GM18517 (cell line): Measurements from ENCODE around the gene CLCN6.

Experiments used
- ATAC-seq: cut with Tn5 transposase; IDR thresholded peaks from one replicate; pipeline ENCODE4 v1.9.1; 2021; ENCODE audit warnings: mild to moderate bottlenecking, moderate library complexity; ENCODE audit not compliant: unreplicated experiment

The CLCN6 gene

GRCh38 chr1:11823366-11824137 is 17.6 kb downstream of the CLCN6 start:
- no peak for ATAC-seq

- ATAC-seq: no peak
Measured at GRCh38 chr1:11825131-11825530, 19.1 kb downstream of the CLCN6 start.

- no peak for ATAC-seq
Measured at GRCh38 chr1:11826946-11827345, 21.0 kb downstream of the CLCN6 start.

- ATAC-seq: no peak
Measured at GRCh38 chr1:11828511-11828910, 22.5 kb downstream of the CLCN6 start.

GRCh38 chr1:11831945-11832725 is 26.1 kb downstream of the CLCN6 start:
- no peak for ATAC-seq

GRCh38 chr1:11833497-11833896 is 27.5 kb downstream of the CLCN6 start:
- no peak for ATAC-seq

GRCh38 chr1:11833900-11834299 is 27.9 kb downstream of the CLCN6 start:
- ATAC-seq: no peak

- no peak for ATAC-seq
Measured at GRCh38 chr1:11835441-11836225, 29.6 kb downstream of the CLCN6 start.

GRCh38 chr1:11836955-11837766 is 31.2 kb downstream of the CLCN6 start:
- ATAC-seq: no peak

GRCh38 chr1:11837767-11838348 is 31.9 kb downstream of the CLCN6 start:
- ATAC-seq: no peak

- no peak for ATAC-seq
Measured at GRCh38 chr1:11838349-11839272, 32.6 kb downstream of the CLCN6 start.

GRCh38 chr1:11839727-11840705 is 34.0 kb downstream of the CLCN6 start:
- ATAC-seq: no peak

- no peak for ATAC-seq
Measured at GRCh38 chr1:11841245-11842153, 35.5 kb downstream of the CLCN6 start.

GRCh38 chr1:11842154-11843041 is 36.4 kb downstream of the CLCN6 start:
- ATAC-seq: no peak

GRCh38 chr1:11845641-11846335 is 39.8 kb downstream of the CLCN6 start:
- ATAC-seq: no peak
